HEK293 (cell line): ENCODE measurements around the gene LSM3.

Source experiments
- HOXA7 ChIP-seq: sonication (generic); formaldehyde crosslinking; IDR thresholded peaks from 2 replicates; pipeline ENCODE4 v1.8.1; 2022; ENCODE audit warnings: missing genetic modification reagents, borderline replicate concordance
- ZBTB17 ChIP-seq: fragments of 450-650 bp; formaldehyde crosslinking; IDR thresholded peaks from 2 replicates; pipeline ENCODE4 v1.5.1; 2016; ENCODE audit warnings: missing biosample characterization, missing genetic modification characterization
- ZNF623 ChIP-seq: fragments of 450-650 bp; formaldehyde crosslinking; IDR thresholded peaks from 2 replicates; pipeline ENCODE4 v1.5.1; 2016; ENCODE audit warnings: missing biosample characterization, missing genetic modification characterization
- ZNF664 ChIP-seq: fragments of 450-650 bp; formaldehyde crosslinking; IDR thresholded peaks from 2 replicates; pipeline ENCODE4 v1.5.1; 2016; ENCODE audit warnings: missing biosample characterization, missing genetic modification characterization
- ZNF768 ChIP-seq: fragments of 450-650 bp; formaldehyde crosslinking; IDR thresholded peaks from 2 replicates; pipeline ENCODE4 v1.5.1; 2018; ENCODE audit warnings: missing biosample characterization, mild to moderate bottlenecking, missing genetic modification characterization
- TF ChIP-seq, protein P1 (sequence below): fragments of 450-650 bp; formaldehyde crosslinking; IDR thresholded peaks from 2 replicates; pipeline ENCODE4 v1.5.1; 2016; ENCODE audit warnings: missing biosample characterization, missing genetic modification characterization
- TF ChIP-seq, protein P2 (sequence below): fragments of 450-650 bp; formaldehyde crosslinking; IDR thresholded peaks from 2 replicates; pipeline ENCODE4 v1.5.1; 2016; ENCODE audit warnings: missing biosample characterization, missing genetic modification characterization
- TF ChIP-seq, protein P3 (sequence below): fragments of 450-650 bp; formaldehyde crosslinking; IDR thresholded peaks from 2 replicates; pipeline ENCODE4 v1.5.1; 2017; ENCODE audit warnings: missing biosample characterization, missing genetic modification characterization

DNA sequence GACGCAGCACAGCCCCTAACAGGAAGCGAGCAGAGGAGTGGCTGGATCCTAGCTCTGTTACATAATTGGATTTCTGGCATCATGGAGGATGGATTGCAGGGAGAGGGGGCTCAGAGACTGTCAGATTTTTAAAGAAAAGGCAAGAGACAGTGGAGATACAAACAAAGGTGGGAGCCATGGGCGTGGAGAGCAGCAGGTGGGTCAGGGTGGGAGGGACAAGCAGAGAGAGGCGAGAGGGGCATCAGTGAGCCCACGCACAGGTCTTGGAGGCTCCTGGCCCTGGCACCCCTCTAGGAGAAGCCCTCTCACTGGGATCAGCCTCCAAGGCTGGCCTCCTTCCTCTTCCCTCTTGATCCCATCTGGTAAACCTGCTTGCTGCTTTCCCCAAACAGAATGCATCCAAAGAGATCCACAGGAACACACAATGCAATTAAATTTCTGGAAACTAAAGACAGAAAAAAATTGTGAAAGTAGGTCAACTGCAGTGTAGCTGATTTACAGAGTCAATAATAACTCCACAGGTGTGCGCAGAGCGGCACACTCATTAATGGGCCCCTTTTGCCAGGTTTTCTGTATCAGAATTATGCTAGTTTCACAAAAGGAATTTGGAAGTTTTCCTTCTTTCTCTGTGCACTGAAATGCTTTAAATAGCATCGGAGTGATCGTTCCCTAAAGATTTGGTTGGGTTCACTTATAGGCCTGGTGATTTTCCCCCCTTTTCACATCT lies 66.1 kb downstream of the LSM3 start:
- TF ChIP-seq, protein P1, sequence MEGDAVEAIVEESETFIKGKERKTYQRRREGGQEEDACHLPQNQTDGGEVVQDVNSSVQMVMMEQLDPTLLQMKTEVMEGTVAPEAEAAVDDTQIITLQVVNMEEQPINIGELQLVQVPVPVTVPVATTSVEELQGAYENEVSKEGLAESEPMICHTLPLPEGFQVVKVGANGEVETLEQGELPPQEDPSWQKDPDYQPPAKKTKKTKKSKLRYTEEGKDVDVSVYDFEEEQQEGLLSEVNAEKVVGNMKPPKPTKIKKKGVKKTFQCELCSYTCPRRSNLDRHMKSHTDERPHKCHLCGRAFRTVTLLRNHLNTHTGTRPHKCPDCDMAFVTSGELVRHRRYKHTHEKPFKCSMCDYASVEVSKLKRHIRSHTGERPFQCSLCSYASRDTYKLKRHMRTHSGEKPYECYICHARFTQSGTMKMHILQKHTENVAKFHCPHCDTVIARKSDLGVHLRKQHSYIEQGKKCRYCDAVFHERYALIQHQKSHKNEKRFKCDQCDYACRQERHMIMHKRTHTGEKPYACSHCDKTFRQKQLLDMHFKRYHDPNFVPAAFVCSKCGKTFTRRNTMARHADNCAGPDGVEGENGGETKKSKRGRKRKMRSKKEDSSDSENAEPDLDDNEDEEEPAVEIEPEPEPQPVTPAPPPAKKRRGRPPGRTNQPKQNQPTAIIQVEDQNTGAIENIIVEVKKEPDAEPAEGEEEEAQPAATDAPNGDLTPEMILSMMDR (tag by site-specific recombination) = no peak
- TF ChIP-seq ZNF768 = no peak
- no peak for TF ChIP-seq ZBTB17
- TF ChIP-seq, protein P2, sequence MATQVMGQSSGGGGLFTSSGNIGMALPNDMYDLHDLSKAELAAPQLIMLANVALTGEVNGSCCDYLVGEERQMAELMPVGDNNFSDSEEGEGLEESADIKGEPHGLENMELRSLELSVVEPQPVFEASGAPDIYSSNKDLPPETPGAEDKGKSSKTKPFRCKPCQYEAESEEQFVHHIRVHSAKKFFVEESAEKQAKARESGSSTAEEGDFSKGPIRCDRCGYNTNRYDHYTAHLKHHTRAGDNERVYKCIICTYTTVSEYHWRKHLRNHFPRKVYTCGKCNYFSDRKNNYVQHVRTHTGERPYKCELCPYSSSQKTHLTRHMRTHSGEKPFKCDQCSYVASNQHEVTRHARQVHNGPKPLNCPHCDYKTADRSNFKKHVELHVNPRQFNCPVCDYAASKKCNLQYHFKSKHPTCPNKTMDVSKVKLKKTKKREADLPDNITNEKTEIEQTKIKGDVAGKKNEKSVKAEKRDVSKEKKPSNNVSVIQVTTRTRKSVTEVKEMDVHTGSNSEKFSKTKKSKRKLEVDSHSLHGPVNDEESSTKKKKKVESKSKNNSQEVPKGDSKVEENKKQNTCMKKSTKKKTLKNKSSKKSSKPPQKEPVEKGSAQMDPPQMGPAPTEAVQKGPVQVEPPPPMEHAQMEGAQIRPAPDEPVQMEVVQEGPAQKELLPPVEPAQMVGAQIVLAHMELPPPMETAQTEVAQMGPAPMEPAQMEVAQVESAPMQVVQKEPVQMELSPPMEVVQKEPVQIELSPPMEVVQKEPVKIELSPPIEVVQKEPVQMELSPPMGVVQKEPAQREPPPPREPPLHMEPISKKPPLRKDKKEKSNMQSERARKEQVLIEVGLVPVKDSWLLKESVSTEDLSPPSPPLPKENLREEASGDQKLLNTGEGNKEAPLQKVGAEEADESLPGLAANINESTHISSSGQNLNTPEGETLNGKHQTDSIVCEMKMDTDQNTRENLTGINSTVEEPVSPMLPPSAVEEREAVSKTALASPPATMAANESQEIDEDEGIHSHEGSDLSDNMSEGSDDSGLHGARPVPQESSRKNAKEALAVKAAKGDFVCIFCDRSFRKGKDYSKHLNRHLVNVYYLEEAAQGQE (tag by site-specific recombination) = no peak
- no peak for TF ChIP-seq ZNF623
- no peak for TF ChIP-seq ZNF664 (tag by site-specific recombination)
- no peak for TF ChIP-seq HOXA7 (CRISPR knock-in tag)
- TF ChIP-seq, protein P3, sequence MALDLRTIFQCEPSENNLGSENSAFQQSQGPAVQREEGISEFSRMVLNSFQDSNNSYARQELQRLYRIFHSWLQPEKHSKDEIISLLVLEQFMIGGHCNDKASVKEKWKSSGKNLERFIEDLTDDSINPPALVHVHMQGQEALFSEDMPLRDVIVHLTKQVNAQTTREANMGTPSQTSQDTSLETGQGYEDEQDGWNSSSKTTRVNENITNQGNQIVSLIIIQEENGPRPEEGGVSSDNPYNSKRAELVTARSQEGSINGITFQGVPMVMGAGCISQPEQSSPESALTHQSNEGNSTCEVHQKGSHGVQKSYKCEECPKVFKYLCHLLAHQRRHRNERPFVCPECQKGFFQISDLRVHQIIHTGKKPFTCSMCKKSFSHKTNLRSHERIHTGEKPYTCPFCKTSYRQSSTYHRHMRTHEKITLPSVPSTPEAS (tag by site-specific recombination) = no peak
